Posterior vena cava (tissue), 2 donors: ENCODE measurements around the gene TSPAN17. TPM values are rescaled to one million over a fixed set of nuclear protein-coding genes. Genes with fewer than 3 reads are reported as not detected.

Source experiments
- DNase-seq: peaks from one replicate; pipeline ENCODE4 v3.0.0-alpha.2; 2020; ENCODE audit warnings: low spot score
- intact Hi-C, 2 donors: fragments of 100-400 bp; cut with DNase I; formaldehyde crosslinking; loops; one replicate each; pipeline versions ENCODE4 v1.14.1 to v1.14.2; 2022 to 2023
- total RNA-seq, 2 donors: library from RNA; stranded (reverse); fragmentation: NEBNext Ultra II Directional; extraction: Animal tissue kit (Norgen Biotek cat#: 25700); gene quantifications; one replicate each; pipeline ENCODE4 v1.2.1, GENCODE V29; 2021
- donor health status: DM: yes; HTN: yes; CAD: no.
- donor health status: DM: yes; HTN: yes; CAD: no.

TSPAN17 gene
- total RNA-seq, 2 donors from 2014 or later, result 15.7 to 18.5 TPM

- no peak for DNase-seq
- intact Hi-C loops, result no loop called here
Measured at GRCh38 chr5:176636426-176636825, 10.9 kb upstream of the TSPAN17 start.

DNA sequence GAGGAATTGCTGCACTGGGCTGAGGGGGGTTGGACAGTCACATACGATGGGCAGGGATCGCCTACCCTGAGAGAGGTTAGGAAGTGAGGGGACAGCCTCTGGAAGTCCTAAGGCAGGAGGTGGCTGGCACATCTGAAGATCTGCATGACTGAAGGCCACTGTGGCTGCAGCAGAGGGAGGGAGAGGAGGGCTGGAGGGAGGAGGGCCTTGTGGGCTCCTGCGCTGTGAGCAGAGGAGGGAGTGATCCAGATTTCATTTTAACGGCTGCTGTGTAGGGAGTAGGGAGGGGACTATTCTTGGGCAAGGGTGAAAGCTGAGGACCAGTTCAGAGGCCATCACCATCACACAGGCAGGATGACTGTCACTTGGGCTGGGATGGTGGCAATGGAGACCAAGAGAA is 9.7 kb upstream of the TSPAN17 start:
- intact Hi-C loops, result no loop called here
- DNase-seq, result no peak

DNA sequence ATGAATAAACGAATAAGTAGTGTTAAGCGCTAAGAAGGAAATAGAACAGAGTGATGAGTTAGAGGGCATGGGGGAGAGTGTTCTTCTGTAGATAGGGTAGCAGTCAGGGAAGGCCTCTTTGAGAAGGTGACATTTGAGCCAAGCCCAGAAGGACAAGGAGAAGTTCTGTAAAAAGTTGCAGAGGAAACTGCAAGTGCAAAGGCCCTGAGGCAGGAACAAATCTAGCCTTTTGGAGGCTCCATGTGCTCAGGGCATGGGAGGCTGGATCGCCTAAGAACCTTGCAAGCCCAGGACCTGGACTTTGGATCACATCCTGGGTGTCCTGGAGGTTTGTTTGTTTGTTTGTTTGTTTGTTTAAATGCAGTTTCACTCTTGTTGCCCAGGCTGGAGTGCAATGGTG is 8.8 kb upstream of the TSPAN17 start:
- intact Hi-C loops, result no loop called here
- no peak for DNase-seq

- DNase-seq, result no peak
- intact Hi-C loops, result no loop called here
Measured at GRCh38 chr5:176639208-176639607, 8.1 kb upstream of the TSPAN17 start.

- no peak for DNase-seq
- intact Hi-C loops, result no loop called here
Measured at GRCh38 chr5:176639981-176640380, 7.3 kb upstream of the TSPAN17 start.

GRCh38 chr5:176640616-176641015 is 6.7 kb upstream of the TSPAN17 start:
- intact Hi-C loops, result no loop called here
- no peak for DNase-seq

DNA sequence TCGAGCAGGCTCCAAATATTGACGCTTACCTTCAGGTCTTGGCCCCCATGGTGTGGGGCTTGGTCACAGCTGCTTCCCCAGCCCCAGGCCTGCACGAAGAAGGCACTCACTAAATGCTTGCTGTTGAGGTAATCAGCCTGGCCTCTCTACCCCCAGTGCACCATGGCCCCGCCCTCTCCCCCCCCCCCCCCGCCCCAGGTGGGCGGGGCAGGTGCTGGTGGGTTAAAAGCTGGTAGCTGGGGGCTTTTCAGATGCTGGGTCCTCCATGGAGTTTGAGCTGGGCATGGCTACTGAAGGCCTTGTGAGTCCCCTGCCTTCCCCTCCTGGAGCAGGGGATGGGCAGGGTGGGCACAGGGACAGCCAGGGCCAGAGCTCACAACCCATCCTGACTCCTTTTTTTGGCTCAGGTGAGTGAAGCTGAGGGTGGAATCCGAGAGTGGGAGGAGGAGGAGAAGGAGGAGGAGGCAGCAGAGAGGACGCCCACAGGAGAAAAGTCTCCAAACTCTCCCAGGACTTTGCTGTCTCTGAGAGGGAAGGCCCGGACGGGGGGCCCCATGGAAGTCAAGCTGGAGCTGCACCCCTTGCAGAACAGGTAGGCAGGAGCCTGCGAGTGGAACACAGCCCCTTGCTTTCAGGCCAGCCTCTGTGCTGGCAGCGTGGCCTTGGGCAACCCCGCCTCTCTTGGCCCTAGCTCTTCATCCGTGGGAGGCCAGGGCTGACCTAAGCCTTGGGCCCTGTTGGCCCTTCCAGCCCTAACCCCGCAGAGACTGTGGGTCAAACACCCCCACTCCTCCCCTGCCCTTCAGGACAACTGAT is 4.4 kb upstream of the TSPAN17 start:
- intact Hi-C loops, result no loop called here
- no peak for DNase-seq

- intact Hi-C loops, result no loop called here
Measured at GRCh38 chr5:176643491-176644219, 3.6 kb upstream of the TSPAN17 start.

DNA sequence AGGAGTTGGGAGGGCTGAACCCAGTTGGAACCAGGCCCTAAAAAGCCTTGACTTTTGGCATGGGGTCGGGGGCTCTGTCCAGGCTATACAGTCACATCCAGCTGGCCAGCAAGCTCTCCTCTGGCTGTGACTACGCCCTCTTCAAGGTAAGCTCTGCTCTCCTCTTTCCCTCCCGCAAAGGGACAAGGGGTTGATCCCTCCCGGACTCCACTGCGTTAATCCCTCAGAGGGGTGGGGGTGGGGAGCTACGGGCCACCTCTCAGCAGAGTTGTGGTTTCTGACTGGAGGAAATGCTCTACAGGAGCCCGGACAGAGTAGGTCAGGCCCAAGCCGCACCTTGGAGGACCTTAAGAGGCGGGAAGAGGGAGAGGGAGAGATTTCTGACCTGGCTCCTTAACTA is 3.0 kb upstream of the TSPAN17 start:
- DNase-seq, result no peak
- intact Hi-C loops, result no loop called here

More at GRCh38 chr5:176643491-176644219, 3.6 kb upstream of the TSPAN17 start:
- peak; percentile 73 for DNase-seq

DNA sequence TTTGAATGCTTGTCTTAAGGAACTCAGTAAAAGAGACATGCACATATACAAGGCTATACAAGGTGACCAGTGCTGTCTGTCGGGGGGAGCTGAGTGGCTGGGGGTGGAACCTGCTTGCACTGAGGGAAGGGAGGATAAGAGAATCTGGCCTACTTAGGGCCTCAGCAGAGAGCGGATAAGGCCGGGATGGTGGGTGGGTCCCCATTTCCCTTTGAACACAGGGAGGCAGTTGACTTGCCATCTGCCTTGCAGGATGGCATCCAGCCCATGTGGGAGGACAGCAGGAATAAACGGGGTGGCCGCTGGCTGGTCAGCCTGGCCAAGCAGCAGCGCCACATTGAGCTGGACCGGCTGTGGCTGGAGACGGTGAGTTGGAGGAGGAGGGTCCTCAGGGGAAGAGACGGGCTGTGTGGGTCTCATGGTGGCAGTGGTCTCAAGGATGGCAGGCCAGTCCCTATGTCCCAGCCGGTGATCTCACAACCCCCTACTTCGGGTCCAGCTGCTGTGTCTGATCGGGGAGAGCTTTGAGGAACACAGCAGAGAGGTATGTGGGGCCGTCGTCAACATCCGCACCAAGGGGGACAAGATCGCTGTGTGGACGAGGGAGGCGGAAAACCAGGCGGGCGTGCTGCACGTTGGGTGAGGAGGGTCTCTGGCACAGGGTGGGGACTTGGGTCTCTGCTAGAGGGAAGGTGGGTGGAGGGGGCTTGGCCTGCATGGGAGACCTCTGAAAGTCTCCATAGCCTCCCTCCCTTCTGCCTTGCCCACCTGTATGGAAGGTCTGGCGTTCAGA is 2.2 kb upstream of the TSPAN17 start:
- intact Hi-C loops, result no loop called here
- no peak for DNase-seq

DNA sequence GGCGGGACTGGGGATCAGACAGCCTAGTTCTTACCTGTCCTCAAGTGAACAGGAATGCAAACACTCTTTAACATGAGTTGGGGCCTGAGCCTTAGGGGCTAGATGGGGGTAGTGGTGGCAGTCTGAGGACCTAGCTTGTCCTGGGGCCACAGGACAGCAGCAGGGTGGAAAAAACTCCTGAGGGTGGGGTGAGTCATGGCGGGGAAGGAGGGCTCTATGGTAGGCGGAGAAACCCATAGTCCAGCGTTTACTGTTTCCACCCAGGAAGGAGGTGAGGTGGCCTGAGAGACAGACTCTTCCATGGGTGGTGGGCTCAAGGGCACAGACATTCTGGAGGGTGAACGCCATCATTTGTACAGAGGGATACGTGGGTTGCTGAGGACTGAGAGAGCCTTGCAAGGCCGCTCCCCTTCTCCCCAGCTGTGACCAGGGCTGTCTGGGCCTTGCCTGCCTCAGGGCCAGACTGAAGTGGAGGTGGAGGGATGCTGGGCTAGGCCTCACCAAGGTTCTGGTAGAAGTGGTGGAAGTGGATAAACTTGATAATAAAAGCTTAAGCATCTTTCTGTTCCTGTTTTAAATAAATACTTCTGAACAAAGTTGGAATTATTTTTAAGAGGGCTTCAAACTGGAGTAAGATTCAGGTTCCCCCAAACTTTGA is 1.1 kb upstream of the TSPAN17 start:
- intact Hi-C loops, result no loop called here
- no peak for DNase-seq

DNA sequence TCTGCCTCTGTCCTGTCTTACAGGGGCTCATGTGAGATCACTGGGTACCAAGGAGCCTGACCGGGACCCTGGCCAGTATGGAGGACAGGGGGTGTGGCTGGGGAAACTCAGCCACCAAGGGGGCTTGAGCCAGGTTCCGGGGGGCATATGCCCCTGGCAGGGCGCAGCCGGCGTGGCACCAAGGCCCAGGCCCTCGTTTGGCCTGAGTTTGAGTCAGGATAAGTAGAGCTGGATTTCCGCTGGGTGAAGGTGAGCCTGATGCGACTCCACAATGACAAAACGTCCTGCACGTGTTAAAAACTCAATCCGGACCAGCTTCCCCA is 616 bp upstream of the TSPAN17 start:
- DNase-seq, result no peak
- intact Hi-C loops, result no loop called here

GRCh38 chr5:176647843-176648473 is 674 bp downstream of the TSPAN17 start:
- intact Hi-C loops, result no loop called here
- no peak for DNase-seq

- intact Hi-C loops, result no loop called here
- DNase-seq, result no peak
Measured at GRCh38 chr5:176648474-176649194, 1.4 kb downstream of the TSPAN17 start.

GRCh38 chr5:176650354-176650884 is 3.1 kb downstream of the TSPAN17 start:
- intact Hi-C loops, result no loop called here
- no peak for DNase-seq

DNA sequence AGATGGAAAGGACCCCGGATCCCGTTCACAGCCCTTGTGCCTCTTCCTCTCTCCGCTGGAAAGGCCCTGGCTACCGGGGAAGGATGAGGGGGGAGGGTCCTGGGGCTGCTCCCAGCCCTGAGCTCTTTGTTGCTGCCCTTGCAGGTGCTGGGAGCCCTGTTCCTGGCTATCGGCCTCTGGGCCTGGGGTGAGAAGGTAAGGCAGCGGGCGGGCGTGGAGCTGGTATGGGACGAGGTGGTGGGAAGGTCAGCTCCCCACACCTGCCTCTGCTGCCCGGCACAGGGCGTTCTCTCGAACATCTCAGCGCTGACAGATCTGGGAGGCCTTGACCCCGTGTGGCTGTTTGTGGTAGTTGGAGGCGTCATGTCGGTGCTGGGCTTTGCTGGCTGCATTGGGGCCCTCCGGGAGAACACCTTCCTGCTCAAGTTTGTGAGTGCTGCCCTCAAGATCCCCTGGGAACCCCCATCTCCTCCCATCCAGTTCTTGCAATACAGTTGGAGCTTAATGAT is 4.2 kb downstream of the TSPAN17 start:
- intact Hi-C loops, result no loop called here
- DNase-seq, result no peak

- intact Hi-C loops, result no loop called here
- no peak for DNase-seq
Measured at GRCh38 chr5:176652136-176652535, 4.9 kb downstream of the TSPAN17 start.
